Myocyte (in vitro differentiated cells): ENCODE measurements around the gene CMSS1. TPM values are rescaled to one million over a fixed set of nuclear protein-coding genes. Genes with fewer than 3 reads are reported as not detected.

Experiments
- DNase-seq: peaks from one replicate; pipeline ENCODE4 v3.0.0-alpha.2; 2012; ENCODE audit warnings: low read depth
- total RNA-seq: library from RNA; depleted of rRNA; stranded (reverse); fragments of >200 nt; gene quantifications from 2 replicates; pipeline ENCODE4 v1.2.3, GENCODE V29; 2014

The CMSS1 gene
- total RNA-seq, 1 donor from 2014 or later = 27.2 TPM

- no peak for DNase-seq
These were observed 203.4 kb downstream of the CMSS1 start for GRCh38 chr3:100020876-100021644.

- DNase-seq = no peak
These were observed 204.8 kb downstream of the CMSS1 start for GRCh38 chr3:100022506-100022905.

- DNase-seq = no peak
These were observed 205.5 kb downstream of the CMSS1 start for GRCh38 chr3:100023150-100023549.

DNA sequence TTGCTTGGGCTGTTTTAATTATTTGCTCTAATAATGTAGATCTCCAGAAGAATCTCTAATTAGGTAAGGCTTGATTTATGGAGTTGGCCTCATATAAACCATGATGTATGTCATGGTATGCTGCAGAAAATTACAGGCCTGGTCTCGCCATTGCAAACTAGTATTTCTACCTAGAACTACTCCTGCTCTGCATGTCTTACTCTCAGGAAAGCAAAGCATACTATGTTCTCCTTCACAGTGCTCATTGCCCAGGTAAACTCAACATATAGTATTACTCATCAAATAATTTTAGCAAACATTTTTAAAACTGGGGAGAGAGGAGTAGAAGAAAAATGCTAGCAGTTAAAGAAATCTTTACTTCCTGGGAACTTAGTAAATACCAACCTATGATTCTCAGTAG, 205.9 kb downstream of the CMSS1 start:
- DNase-seq = no peak

GRCh38 chr3:100024520-100025303, 207.1 kb downstream of the CMSS1 start:
- no peak for DNase-seq

DNA sequence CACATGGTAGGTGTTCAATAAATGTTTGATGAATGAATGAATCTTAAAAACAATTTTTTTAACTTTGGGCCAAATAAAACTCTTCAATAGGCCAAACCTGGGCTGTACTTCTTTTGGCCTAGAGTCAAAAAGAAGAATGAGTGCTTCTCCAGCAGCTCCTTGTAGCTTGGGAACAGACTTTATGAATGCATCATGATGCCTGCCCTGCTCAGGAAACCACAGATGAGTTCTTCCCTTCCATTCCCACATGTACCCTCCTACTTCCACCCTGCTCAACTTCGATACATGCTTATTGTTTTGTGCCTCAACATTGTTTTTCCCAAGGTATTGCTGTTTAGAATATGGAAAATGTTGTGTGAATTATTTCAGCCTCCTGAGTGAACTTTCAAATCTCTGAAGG, 209.7 kb downstream of the CMSS1 start:
- DNase-seq = no peak

- DNase-seq = no peak
These were observed 211.4 kb downstream of the CMSS1 start for GRCh38 chr3:100029052-100029451.

DNA sequence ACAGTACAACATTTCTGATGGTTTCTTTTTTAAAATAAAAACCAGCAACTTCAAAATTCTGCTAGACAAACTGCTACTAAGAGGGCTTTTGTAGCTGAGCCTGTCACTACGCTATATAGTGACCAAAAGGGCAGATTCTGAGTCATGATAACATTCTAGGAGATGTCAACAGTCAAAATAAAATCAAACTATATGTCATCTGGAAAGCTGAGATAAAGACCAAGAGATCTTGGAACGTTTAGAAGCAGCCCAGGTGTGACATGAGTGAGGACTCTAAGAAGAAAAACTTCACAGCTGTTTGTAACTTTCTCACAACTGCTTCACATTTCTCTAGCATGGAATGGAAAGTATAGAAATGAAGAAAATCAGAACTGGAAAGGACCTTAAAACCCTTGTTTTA, 212.0 kb downstream of the CMSS1 start:
- no peak for DNase-seq

GRCh38 chr3:100030346-100030745, 212.7 kb downstream of the CMSS1 start:
- DNase-seq = peak; percentile 80

DNA sequence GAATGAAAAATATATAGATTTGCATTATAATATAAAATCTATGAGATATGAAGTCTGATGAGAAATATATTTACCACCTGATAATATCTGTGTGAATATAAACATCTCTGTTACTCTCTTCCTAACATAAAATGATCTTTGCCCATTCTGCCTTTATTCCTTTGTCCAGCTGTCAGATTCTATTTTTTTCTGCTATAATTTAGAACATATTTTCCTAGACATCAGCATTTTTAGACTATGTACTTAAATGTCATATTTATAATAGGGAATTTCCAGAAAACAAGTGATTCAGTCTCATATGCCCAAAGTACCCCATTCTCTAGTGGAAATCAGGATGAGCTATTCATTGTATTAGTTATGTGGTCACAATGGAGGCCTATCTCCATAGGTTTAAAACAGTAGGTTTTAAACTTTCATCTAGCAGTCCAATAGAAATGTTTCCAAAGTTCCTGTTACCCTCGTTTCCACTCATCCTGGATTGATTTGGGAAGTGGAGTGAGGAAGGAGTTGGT, 213.3 kb downstream of the CMSS1 start:
- DNase-seq = no peak

DNA sequence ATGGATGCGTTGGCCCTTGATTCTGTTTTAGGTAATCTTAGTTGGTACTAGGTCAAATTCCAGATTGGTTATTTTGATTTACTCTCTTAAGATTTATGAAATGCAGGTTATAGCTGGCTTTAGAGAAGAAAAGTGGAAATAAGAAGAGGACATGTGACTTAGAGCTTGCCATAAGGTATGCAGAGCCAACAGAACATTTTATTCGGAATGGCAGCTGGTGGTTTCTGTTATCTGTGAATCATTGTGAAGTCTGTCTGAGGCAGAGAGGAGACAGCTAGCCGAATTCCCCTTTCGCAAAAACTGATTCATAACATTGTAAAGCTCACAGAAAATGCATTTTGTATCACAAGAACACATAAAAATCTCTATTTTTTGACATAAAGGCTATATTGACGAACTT, 214.6 kb downstream of the CMSS1 start:
- peak; percentile 73 for DNase-seq

GRCh38 chr3:100033184-100033583, 215.5 kb downstream of the CMSS1 start:
- peak; percentile 94 for DNase-seq

- DNase-seq = no peak
These were observed 216.3 kb downstream of the CMSS1 start for GRCh38 chr3:100033903-100034471.

DNA sequence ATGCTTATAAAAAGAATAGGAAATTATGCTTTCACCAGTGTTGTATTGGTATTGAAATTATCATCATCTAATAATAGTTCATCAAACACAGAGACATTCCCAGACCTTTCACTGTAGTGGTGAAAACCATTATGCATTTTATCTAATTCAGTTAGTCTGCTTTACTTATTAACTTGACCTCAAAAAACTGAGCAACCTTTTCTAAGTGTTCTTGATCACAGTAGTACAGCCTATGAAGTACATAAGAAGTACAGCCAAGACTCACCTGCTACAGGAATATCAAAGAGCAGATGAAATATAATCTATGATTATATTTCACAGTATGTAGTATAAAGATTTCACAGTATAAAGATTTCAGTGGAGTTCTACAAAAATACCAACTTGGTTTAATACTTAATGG, 221.4 kb downstream of the CMSS1 start:
- DNase-seq = no peak

DNA sequence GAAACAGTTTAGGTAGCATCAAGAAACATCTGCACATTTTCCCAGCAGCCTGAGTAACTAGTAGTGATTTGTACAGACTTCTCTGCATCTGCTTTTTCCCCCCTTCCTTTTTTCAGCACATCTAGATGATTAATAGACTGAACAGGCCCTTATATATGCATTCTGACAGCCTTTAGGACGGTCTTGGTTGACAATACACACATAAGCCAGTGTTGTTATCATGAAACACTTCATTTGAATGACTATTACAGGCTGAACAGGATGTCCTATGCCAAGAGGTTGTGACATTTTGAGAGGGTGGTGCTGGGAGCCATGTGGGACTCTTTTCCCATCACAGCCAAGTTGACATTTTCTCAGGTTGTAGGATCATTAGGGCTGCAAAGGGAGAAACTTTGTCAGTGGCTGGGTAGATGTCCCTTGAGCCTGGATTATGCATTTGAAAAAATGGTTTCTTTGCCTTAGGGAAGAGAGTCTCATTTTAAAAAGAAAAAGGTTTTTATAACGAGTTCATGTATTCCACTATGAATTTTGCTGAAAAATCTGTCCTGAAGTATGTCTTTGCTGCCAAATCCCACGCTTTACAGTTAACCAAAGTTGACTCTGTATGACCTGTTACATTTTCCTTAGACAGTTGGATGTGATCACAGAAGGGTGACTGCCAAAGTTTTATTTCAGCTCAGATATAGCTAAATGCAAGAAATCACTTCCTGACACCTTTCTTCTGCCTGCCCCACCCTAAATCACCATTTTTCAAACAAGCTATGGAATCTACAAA, 223.0 kb downstream of the CMSS1 start:
- no peak for DNase-seq

DNA sequence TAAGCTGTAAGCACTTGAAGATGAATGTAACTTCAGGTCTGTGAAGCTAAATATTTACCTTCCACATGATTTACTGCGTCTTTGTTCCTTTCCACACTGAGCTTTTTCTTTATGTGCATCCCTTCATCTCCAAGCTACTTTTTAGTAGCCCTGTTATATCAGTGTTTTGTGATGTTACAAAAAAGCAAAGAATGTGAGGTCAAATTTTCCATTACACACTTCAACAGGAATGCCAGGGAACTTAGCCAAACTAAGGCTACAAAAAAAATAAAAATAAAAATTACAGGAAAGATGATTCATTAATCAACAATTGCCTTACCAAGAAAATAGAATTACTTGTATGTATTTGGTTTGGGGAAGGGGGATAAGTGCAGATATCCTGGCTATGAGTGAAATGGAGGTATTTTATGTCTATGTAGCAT, 223.7 kb downstream of the CMSS1 start:
- peak; percentile 85 for DNase-seq

GRCh38 chr3:100042166-100042981, 224.7 kb downstream of the CMSS1 start:
- peak; percentile 65 for DNase-seq

- DNase-seq = no peak
These were observed 225.6 kb downstream of the CMSS1 start for GRCh38 chr3:100043271-100043670.

DNA sequence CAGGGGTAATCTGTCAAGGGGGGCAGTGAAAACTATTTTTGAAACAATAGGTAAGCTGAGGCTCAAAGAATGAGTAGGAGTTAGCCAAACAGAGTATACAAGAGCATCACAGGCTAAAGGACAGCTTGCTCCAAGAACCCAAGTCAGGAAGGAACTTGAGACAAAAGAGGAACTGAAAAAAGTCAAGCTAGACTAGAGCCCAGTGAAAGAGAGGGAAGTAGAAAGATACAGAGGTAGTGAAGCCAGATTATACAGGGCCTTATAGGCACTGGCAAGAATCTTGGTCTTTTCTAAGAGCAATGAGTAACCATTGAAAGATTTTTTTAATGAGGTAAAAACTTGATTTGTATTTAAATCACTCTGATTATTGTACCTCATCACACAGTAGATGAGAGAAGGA, 226.7 kb downstream of the CMSS1 start:
- no peak for DNase-seq

DNA sequence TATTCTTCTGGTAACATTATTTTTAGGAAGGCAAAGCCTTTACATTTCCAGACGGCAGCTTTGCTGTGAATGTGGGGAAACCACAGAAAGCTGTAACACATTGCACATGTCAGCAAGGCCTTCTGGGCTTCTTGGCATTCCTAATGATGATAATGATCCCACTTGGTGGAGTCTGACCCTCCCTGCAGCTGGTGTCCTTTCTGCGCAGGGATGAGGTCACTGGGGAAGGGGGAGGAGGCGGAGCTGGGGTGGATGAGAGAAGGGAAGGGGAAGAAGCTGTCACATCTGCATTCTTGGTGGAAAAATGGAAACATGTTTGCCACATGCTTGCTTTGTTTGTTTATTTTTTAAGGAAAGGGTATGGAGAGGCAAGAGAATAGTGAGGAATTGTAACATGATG, 228.0 kb downstream of the CMSS1 start:
- peak; percentile 97 for DNase-seq
